HepG2 (cell line): Measurements from ENCODE around the gene OGFOD3. TPM values are rescaled to one million over a fixed set of nuclear protein-coding genes. Genes with fewer than 3 reads are reported as not detected.

Experiments used
- FOSL1 ChIP-seq: sonication (generic); formaldehyde crosslinking; IDR thresholded peaks from 2 replicates; pipeline ENCODE4 v1.9.0; 2021; ENCODE audit warnings: missing genetic modification reagents, borderline replicate concordance
- GLMP ChIP-seq: sonication (generic); formaldehyde crosslinking; IDR thresholded peaks from 2 replicates; pipeline ENCODE4 v1.9.0; 2021; ENCODE audit warnings: missing genetic modification reagents, mild to moderate bottlenecking, borderline replicate concordance
- JUND ChIP-seq: sonication (generic); formaldehyde crosslinking; IDR thresholded peaks from 2 replicates; pipeline ENCODE4 v1.8.0; 2022; ENCODE audit warnings: mild to moderate bottlenecking, missing genetic modification reagents
- KAT8 ChIP-seq: IDR thresholded peaks from 2 replicates; pipeline ENCODE4 v1.6.1; 2016; ENCODE audit warnings: missing genetic modification reagents, missing compliant biosample characterization
- MXD3 ChIP-seq: IDR thresholded peaks from 2 replicates; pipeline ENCODE4 v1.6.1; 2016; ENCODE audit warnings: mild to moderate bottlenecking, missing biosample characterization, missing genetic modification reagents
- REST ChIP-seq, 2 experiments: IDR thresholded peaks; 2 replicates each; pipeline ENCODE4 v1.6.1; 2011 to 2012; ENCODE audit warnings: low read length in 2 of 2, borderline replicate concordance in 1 of 2, low read depth in 1 of 2, mild to moderate bottlenecking in 1 of 2, moderate library complexity in 1 of 2
- ZBTB10 ChIP-seq: sonication (generic); formaldehyde crosslinking; IDR thresholded peaks from 2 replicates; pipeline ENCODE4 v1.4.0; 2020; ENCODE audit warnings: missing genetic modification reagents, borderline replicate concordance
- ZFP91 ChIP-seq: sonication (generic); formaldehyde crosslinking; IDR thresholded peaks from 2 replicates; pipeline ENCODE4 v1.9.0; 2022; ENCODE audit warnings: missing genetic modification reagents, mild to moderate bottlenecking, borderline replicate concordance
- ZNF235 ChIP-seq: sonication (generic); formaldehyde crosslinking; IDR thresholded peaks from 2 replicates; pipeline ENCODE4 v1.8.1; 2023; ENCODE audit warnings: mild to moderate bottlenecking, missing genetic modification reagents, borderline replicate concordance
- ZNF382 ChIP-seq: sonication (generic); formaldehyde crosslinking; IDR thresholded peaks from 2 replicates; pipeline ENCODE4 v1.5.0; 2020; ENCODE audit warnings: missing genetic modification reagents, mild to moderate bottlenecking, borderline replicate concordance
- ZNF574 ChIP-seq: sonication (generic); formaldehyde crosslinking; IDR thresholded peaks from 2 replicates; pipeline ENCODE4 v1.4.0; 2020; ENCODE audit warnings: missing genetic modification reagents
- ZNF800 ChIP-seq: sonication (generic); formaldehyde crosslinking; IDR thresholded peaks from 2 replicates; pipeline ENCODE4 v1.4.0; 2020; ENCODE audit warnings: missing genetic modification reagents
- polyA plus RNA-seq, 8 experiments: library from polyadenylated mRNA; depleted of rRNA in 3 of 8; stranded (reverse) in 7 of 8; unstranded in 1 of 8; fragments of >200 nt; fragmentation: Illumina TruSeq in 4 of 8; extraction: Trizol in 4 of 8; gene quantifications; 2 replicates each; pipeline versions ENCODE4 v1.2.1 to v1.2.3, GENCODE V29; 2011 to 2016; ENCODE audit warnings: low read depth in 4 of 8, missing spikeins in 1 of 8, mixed read lengths in 1 of 8; ENCODE audit not compliant: insufficient read depth in 1 of 8
- total RNA-seq, 5 experiments: library from RNA; depleted of rRNA; stranded (reverse); fragments of >200 nt; fragmentation: Illumina TruSeq; extraction: Trizol; gene quantifications; 2 replicates each; pipeline ENCODE4 v1.2.3, GENCODE V29; 2016; ENCODE audit warnings: low read depth in 1 of 5

The OGFOD3 gene
- total and polyA plus RNA-seq, 2 of the 13 experiments (the other 11 are each of a cell fraction or from before 2014, with no cell fraction given): 40.0 to 42.1 TPM

GRCh38 chr17:82355770-82356427 is 62.5 kb downstream of the OGFOD3 start (continued):
- no peak for TF ChIP-seq GLMP (CRISPR knock-in tag)
- TF ChIP-seq JUND: no peak
- no peak for TF ChIP-seq FOSL1 (CRISPR knock-in tag)
- TF ChIP-seq ZNF800 (CRISPR knock-in tag): 0 out of 2 replicates have a peak, but pooled peaks have one; percentile 24
- TF ChIP-seq ZNF235 (CRISPR knock-in tag): no peak
- TF ChIP-seq MXD3 (CRISPR knock-in tag): no peak
- TF ChIP-seq ZNF382: no peak
- no peak; the same call in 1 of the 2 replicates for TF ChIP-seq ZNF574 (CRISPR knock-in tag)
- TF ChIP-seq REST (IDR thresholded peaks at IDR 0.05; ENCODE audit: borderline replicate concordance in 1 of 2, low read depth in 1 of 2, low read length in 2 of 2): 0 out of 4 replicates have a peak, but pooled peaks of 1 of the 2 experiments have one; percentile 3
- TF ChIP-seq ZBTB10 (CRISPR knock-in tag): 0 out of 2 replicates have a peak, but pooled peaks have one; percentile 56
- 0 out of 2 replicates have a peak, but pooled peaks have one; percentile 21 for TF ChIP-seq KAT8 (CRISPR knock-in tag)
- peak; percentile 42; the same call in 1 of the 2 replicates for TF ChIP-seq ZFP91 (CRISPR knock-in tag)
